ENCODE results near the gene FAM53B.

GRCh38 chr10:124588736-124589490 lies 155.3 kb downstream of the FAM53B start:
- TF ChIP-seq, protein P1, sequence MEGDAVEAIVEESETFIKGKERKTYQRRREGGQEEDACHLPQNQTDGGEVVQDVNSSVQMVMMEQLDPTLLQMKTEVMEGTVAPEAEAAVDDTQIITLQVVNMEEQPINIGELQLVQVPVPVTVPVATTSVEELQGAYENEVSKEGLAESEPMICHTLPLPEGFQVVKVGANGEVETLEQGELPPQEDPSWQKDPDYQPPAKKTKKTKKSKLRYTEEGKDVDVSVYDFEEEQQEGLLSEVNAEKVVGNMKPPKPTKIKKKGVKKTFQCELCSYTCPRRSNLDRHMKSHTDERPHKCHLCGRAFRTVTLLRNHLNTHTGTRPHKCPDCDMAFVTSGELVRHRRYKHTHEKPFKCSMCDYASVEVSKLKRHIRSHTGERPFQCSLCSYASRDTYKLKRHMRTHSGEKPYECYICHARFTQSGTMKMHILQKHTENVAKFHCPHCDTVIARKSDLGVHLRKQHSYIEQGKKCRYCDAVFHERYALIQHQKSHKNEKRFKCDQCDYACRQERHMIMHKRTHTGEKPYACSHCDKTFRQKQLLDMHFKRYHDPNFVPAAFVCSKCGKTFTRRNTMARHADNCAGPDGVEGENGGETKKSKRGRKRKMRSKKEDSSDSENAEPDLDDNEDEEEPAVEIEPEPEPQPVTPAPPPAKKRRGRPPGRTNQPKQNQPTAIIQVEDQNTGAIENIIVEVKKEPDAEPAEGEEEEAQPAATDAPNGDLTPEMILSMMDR (IDR thresholded peaks at IDR 0.05 in 4 of 5, conservative IDR thresholded peaks at IDR 0.05 in 1 of 5) = no peak
- TF ChIP-seq POLR2A (IDR thresholded peaks at IDR 0.05) = no peak

Data from gastrocnemius medialis (tissue), 4 donors.